ENCODE measurements around the gene PITPNC1.
"Not testable (repeated sequence)": the region's sequence is repeated elsewhere in the genome, so short reads cannot be mapped to it uniquely, and the experiment has no call there.

PITPNC1 gene

GRCh38 chr17:67480959-67481358 is 103.9 kb downstream of the PITPNC1 start:
- not testable (repeated sequence) for H3K4me3 ChIP-seq (ENCODE audit: low read depth, low read length)

- H3K4me3 ChIP-seq (ENCODE audit: low read depth, low read length) = no peak overlapping the region
These were observed 104.7 kb downstream of the PITPNC1 start for GRCh38 chr17:67481808-67482207.

- H3K4me3 ChIP-seq (ENCODE audit: low read depth, low read length) = no peak overlapping the region
These were observed 105.7 kb downstream of the PITPNC1 start for GRCh38 chr17:67482764-67483163.

- no peak overlapping the region for H3K4me3 ChIP-seq (ENCODE audit: low read depth, low read length)
These were observed 107.2 kb downstream of the PITPNC1 start for GRCh38 chr17:67484261-67484660.

GRCh38 chr17:67485666-67486065 is 108.6 kb downstream of the PITPNC1 start:
- no peak overlapping the region for H3K4me3 ChIP-seq (ENCODE audit: low read depth, low read length)

- no peak overlapping the region for H3K4me3 ChIP-seq (ENCODE audit: low read depth, low read length)
These were observed 110.4 kb downstream of the PITPNC1 start for GRCh38 chr17:67487506-67487905.

- no peak overlapping the region for H3K4me3 ChIP-seq (ENCODE audit: low read depth, low read length)
These were observed 111.1 kb downstream of the PITPNC1 start for GRCh38 chr17:67488161-67488560.

GRCh38 chr17:67488768-67489167 is 111.7 kb downstream of the PITPNC1 start:
- H3K4me3 ChIP-seq (ENCODE audit: low read depth, low read length) = no peak overlapping the region

- H3K4me3 ChIP-seq (ENCODE audit: low read depth, low read length) = no peak overlapping the region
These were observed 112.2 kb downstream of the PITPNC1 start for GRCh38 chr17:67489273-67489672.

GRCh38 chr17:67490471-67490870 is 113.4 kb downstream of the PITPNC1 start:
- H3K4me3 ChIP-seq (ENCODE audit: low read depth, low read length) = no peak overlapping the region

GRCh38 chr17:67491009-67491680 is 114.1 kb downstream of the PITPNC1 start:
- H3K4me3 ChIP-seq (ENCODE audit: low read depth, low read length) = no peak overlapping the region

GRCh38 chr17:67491681-67492024 is 114.6 kb downstream of the PITPNC1 start:
- H3K4me3 ChIP-seq (ENCODE audit: low read depth, low read length) = no peak overlapping the region

GRCh38 chr17:67492251-67492740 is 115.2 kb downstream of the PITPNC1 start:
- H3K4me3 ChIP-seq (ENCODE audit: low read depth, low read length) = no peak overlapping the region

GRCh38 chr17:67492824-67493517 is 115.9 kb downstream of the PITPNC1 start:
- no peak overlapping the region for H3K4me3 ChIP-seq (ENCODE audit: low read depth, low read length)

GRCh38 chr17:67493812-67494211 is 116.7 kb downstream of the PITPNC1 start:
- H3K4me3 ChIP-seq (ENCODE audit: low read depth, low read length) = no peak overlapping the region

- H3K4me3 ChIP-seq (ENCODE audit: low read depth, low read length) = not testable (repeated sequence)
These were observed 118.5 kb downstream of the PITPNC1 start for GRCh38 chr17:67495534-67495933.

GRCh38 chr17:67496286-67496685 is 119.2 kb downstream of the PITPNC1 start:
- no peak overlapping the region for H3K4me3 ChIP-seq (ENCODE audit: low read depth, low read length)

- H3K4me3 ChIP-seq (ENCODE audit: low read depth, low read length) = no peak overlapping the region
These were observed 122.6 kb downstream of the PITPNC1 start for GRCh38 chr17:67499685-67500084.

GRCh38 chr17:67500261-67500660 is 123.2 kb downstream of the PITPNC1 start:
- no peak overlapping the region for H3K4me3 ChIP-seq (ENCODE audit: low read depth, low read length)

GRCh38 chr17:67500677-67501300 is 123.7 kb downstream of the PITPNC1 start:
- no peak overlapping the region for H3K4me3 ChIP-seq (ENCODE audit: low read depth, low read length)

GRCh38 chr17:67502151-67502550 is 125.1 kb downstream of the PITPNC1 start:
- no peak overlapping the region for H3K4me3 ChIP-seq (ENCODE audit: low read depth, low read length)

GRCh38 chr17:67503184-67503583 is 126.1 kb downstream of the PITPNC1 start:
- H3K4me3 ChIP-seq (ENCODE audit: low read depth, low read length) = no peak overlapping the region
